ENCODE measurements around the gene U2AF2. TPM values are rescaled to one million over a fixed set of nuclear protein-coding genes. Genes with fewer than 3 reads are reported as not detected.

The U2AF2 gene
- total and polyA plus RNA-seq, 9 of the 15 experiments (the other 6 are each of a cell fraction or from before 2014, with no cell fraction given): 3.0 to 331 (median 157) TPM

DNA sequence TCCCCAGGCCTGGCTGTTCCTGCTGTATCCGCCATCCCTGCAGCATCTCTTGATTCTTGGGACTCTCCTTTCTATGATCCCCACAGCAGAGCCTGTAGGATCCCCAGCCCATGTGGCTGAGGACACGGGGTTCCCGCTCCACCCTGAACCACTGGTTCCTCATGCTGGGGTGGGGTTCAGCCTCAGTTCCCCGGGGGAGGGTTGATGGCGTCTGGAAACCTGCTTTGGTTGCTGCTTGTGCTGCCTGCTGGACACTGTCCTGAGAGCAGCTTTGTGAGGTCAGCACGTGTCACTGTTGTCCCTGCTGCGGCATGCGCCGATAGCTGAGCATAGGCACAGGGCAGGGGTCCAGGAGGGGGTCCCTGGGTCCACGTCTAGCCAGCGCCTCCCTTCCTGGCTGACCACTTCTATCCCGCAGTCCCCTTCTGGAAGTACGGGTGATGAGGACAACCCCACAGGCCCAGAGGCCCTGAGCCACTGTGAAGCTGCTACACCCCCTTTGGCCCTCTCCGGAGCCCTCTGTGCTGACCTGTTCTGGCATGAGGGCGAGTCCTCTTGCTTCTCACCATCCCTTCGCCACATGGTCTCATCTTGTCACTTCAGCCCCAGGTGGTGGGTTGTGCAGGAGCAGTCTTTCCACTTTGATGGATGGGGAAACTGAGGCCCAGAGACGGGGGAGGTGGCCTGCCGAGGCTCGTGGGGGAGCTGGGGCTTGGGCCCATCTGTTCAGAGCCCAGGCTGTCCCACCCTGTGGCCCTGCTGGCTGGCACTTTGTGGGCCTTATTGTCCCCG, 25.7 kb downstream of the U2AF2 start:
- no peak overlapping the region for H3K27ac ChIP-seq (ENCODE audit: extremely low read depth, low read depth, low read length)
- intact Hi-C loops (cut with micrococcal nuclease) (no loop called here), in situ Hi-C loops (cut with MboI) (no loop called here)
- no peak overlapping the region for H2AFZ ChIP-seq (ENCODE audit: low read depth, low read length)
- H4K20me1 ChIP-seq (replicated peaks; ENCODE audit: control insufficient read depth, insufficient read depth, low read length): peaks cover 36% of the 10 kb centered on the region
- no peak for DNase-seq (ENCODE audit: extremely low read depth in 1 of 4, low spot score in 3 of 4)
- peak overlapping the region in 1 of 2 experiments; percentile 55; a peak in 1 of 4 replicates for H3K9ac ChIP-seq (ENCODE audit: insufficient read depth in 1 of 2, low read depth in 2 of 2, low read length in 2 of 2)
- TF ChIP-seq, protein P1, sequence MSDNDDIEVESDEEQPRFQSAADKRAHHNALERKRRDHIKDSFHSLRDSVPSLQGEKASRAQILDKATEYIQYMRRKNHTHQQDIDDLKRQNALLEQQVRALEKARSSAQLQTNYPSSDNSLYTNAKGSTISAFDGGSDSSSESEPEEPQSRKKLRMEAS (CRISPR knock-in tag; IDR thresholded peaks at IDR 0.05): no peak
- TF ChIP-seq ZNF77 (CRISPR knock-in tag; IDR thresholded peaks at IDR 0.05) (no peak), RBFOX2 (IDR thresholded peaks at IDR 0.05; ENCODE audit: low read depth, low read length) (peak; percentile 53), KAT7 (CRISPR knock-in tag; IDR thresholded peaks at IDR 0.05; ENCODE audit: borderline replicate concordance) (no peak), POLR2G (IDR thresholded peaks at IDR 0.05; ENCODE audit: low read depth, low read length) (peak; percentile 23; the same call in 1 of the 2 replicates), EWSR1 (IDR thresholded peaks at IDR 0.05; ENCODE audit: borderline replicate concordance, low read depth, partially characterized antibody) (no peak)
- H3K4me3 ChIP-seq: no peak overlapping the region
- no peak overlapping the region for H3K4me2 ChIP-seq (ENCODE audit: insufficient read depth, low read length)
- no peaks in the 10 kb centered on the region for H3K27me3 ChIP-seq (ENCODE audit: control insufficient read depth in 2 of 2, insufficient read depth in 2 of 2, low read length in 2 of 2)
- no peaks in the 10 kb centered on the region for H3K9me3 ChIP-seq (replicated peaks; ENCODE audit: control insufficient read depth, insufficient read depth, low read depth, low read length)
- peaks cover 22 to 51% of the 10 kb centered on the region in 2 experiments for H3K4me1 ChIP-seq (replicated peaks in 1 of 2; ENCODE audit: control insufficient read depth in 2 of 2, insufficient read depth in 2 of 2, low read length in 2 of 2)
- FAIRE-seq: no peak
- no peak for ATAC-seq
- H3K36me3 ChIP-seq (ENCODE audit: control insufficient read depth, insufficient read depth, low read length): peaks cover 89% of the 10 kb centered on the region; the same call in 2 of the 3 replicates
- ChIA-PET CTCF (ENCODE audit: low intra/inter-chr PET ratio) (no interaction called here), POLR2A (interaction anchor here (0.6 to 2.4 kb wide), 3 partner anchors 9 to 296 kb away, joined by 3 to 7 read pairs (median 5); partner anchors contain the start of gene TMEM238)
- peaks cover 84% of the 10 kb centered on the region for H3K79me2 ChIP-seq (ENCODE audit: control insufficient read depth, insufficient read depth, low read length)
- WGBS (ENCODE audit: insufficient coverage, low coverage, missing lambda C conversion rate): 94% methylated on average over 18 of the region's 20 CpGs
- no TSS peak for BruUV-seq (replicated peaks)
- peaks cover 6% of the 10 kb centered on the region for H3K9me1 ChIP-seq (ENCODE audit: control insufficient read depth, insufficient read depth, low read length)

All from K562 (cell line).